SU-DHL-6 (cell line): ENCODE measurements around the gene TM4SF1.

Experiments
- CTCF ChIP-seq: fragments of 200-600 bp; sonication (generic); IDR thresholded peaks from one replicate; pipeline ENCODE4 v1.5.1; 2017; ENCODE audit warnings: antibody characterized with exemption, mild to moderate bottlenecking, low read length, moderate library complexity; ENCODE audit not compliant: insufficient read depth, poor library complexity, severe bottlenecking
- EZH2phosphoT487 ChIP-seq: fragments of 200-600 bp; sonication (generic), shearing (Covaris generic); conservative IDR thresholded peaks from 2 replicates; pipeline ENCODE4 v1.6.1; 2018; ENCODE audit warnings: mild to moderate bottlenecking, antibody characterized with exemption, low read length, moderate library complexity, mixed read lengths

- TF ChIP-seq CTCF (no peak), EZH2phosphoT487 (no peak)
These were observed 26.0 kb upstream of the TM4SF1 start for GRCh38 chr3:149403443-149403842.
